GM21737 (cell line): ENCODE measurements around the gene TNFRSF18.

Experiments
- ATAC-seq: cut with Tn5 transposase; IDR thresholded peaks from one replicate; pipeline ENCODE4 v1.9.1; 2021; ENCODE audit warnings: mild to moderate bottlenecking, moderate library complexity; ENCODE audit not compliant: unreplicated experiment

Gene TNFRSF18

DNA sequence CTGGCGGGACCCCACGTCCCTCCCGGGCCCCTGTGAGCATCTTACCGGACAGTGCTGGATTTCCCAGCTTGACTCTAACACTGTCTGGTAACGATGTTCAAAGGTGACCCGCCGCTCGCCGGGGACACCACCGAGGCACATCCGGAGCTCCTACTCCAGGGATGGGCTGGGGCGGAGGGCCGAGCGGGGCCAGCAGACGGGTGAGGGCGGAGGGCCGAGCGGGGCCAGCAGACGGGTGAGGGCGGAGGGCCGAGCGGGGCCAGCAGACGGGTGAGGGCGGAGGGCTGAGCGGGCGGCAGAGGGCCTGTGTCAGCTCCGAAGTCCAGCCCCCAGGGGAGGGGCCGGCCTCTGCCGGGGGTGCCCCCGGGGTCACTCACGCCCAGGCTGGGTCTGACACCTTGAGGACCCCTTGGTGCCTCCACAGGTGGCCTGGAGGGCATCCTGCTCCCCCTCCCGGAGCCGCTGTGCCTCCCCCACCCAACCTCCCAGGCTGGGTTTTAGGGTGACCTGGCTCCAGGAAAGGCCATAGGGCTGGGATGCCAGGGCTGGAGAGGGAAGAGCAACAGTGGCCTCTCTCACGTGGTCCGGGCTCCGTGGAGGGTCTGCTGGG lies 38.4 kb downstream of the TNFRSF18 start:
- no peak for ATAC-seq

GRCh38 chr1:1167398-1167821 lies 39.0 kb downstream of the TNFRSF18 start:
- no peak for ATAC-seq

DNA sequence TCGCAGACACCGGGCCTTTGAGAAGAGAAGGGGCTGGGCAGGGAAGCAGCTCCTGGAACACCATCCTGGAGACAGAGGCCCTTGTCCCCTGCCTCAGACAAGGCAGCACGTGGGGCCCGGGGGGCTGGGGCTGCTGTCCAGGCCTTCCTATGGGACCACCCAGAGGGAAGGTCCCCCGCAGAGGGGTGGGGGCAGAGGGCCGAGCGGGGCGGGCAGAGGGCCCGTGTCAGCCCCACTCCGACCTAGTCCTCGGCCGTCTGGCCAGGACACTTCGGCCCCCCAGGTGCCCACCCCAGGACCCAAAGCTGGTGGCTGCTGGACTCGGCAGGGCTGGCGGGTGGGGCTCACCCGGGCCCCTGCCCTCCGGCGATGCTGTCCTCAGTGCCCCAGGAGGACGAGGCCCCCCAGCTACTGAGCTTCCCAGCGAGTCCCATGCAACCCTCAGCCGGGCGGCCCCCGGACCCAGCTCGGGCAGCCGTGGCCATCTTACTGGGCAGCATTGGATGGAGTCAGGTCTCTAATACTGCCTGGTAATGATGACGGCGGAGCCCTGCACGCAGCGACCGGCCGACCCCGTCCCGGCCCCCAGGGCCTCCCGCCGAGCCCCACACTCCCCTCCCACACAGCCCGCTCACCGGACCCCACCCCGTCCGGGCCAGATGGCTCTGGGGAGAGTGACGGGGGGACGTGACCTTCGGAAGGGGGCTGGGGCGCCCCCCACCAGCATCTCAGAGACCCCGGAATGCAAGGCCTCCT lies 39.6 kb downstream of the TNFRSF18 start:
- ATAC-seq = no peak

DNA sequence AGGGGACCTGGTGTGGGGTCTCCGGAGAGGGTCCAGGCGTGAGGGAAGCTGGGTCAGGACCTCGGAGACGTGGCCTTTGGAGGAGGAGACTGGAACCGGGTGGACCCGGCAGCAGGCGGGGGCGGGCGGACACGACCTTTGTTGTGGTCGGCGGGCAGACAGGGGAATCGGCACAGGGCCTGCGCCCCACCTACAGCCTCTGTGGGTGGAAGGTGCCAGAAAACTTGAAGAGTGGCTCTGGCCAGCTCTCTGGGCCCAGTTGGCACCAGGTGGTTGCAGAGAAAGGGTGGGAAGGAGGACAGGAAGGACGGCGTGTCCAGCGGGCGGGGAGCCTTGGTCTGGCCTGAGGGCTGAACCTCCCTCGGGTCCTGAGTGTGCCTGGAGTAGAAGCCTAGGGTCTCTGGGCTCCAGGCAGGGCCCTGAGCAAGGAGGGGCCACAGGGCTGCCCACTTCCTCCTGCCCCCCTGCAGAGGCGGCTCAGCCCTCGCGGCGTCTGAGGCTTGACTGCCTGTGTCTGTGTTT lies 40.4 kb downstream of the TNFRSF18 start:
- no peak for ATAC-seq

DNA sequence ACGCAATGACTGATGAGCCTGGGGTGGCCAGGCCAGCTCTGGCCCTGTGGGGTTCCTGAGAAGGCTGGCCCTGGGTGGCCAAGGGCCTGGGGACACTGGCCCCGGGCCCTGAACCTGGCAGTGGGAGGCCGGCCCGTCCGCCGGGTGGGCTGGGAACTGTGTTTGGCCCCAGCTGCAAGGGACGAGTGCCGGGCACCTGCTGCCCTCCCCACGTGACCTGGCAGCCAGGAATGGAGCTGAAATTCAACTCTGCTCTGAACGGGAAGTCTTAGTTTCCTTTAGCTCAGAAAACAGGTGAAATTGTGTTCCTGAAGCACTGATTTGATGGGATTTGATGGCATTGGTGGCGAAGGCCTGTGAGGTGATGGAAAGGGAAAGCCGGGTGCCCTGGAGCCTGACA lies 40.9 kb downstream of the TNFRSF18 start:
- ATAC-seq = no peak

DNA sequence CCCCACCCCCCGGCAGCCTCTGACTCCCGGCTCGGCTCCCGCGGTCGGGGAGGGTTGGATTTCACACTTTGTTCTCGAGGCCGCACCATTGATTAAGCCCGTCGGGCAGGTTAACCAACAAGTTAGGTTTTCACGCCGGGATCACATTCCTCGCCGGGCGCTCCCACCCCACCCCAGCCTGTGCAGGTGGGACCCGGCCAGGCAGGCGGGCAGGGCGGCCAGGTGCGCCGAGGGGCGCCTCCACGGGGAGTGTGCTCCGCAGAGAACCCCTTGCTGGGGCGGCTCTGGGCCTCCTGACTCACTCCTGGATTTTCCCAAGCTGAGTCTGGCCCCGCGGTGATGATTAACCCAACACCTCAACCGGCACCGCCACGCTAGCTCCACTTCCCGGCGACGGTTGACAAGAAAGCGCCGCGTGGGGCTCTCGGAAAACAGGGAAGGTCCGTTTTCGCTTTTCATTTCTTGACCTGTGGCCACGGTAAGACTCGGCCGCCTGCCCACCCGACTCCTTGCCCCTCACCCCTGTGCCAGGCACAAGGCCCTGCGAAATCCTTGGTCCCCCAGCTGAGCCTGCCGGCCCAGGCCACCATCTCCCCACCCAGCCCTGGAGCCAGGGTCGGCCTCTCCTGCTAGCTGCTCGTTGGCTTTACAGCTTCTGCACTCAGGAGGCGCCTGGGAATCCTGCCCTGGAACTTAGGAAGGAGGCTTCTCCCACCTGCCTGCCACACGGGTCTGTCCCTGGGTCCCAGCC lies 41.5 kb downstream of the TNFRSF18 start:
- ATAC-seq = no peak

DNA sequence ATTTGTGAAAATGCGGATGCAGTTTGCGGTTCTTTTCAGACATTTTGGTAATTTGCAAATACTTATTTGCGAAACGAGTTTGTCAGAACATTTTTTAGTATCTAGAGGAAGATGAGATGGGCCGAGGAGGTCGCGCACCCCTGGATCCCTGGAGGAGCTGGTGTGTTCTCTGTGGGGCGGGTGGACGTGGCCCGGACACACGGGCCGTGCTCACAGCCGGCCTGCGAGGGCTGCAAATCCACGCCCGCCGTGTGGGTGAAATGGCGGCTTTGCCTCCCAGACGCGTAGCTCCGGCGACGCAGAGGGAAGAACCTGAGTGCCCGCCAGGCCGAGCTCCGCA lies 42.1 kb downstream of the TNFRSF18 start:
- ATAC-seq = no peak

DNA sequence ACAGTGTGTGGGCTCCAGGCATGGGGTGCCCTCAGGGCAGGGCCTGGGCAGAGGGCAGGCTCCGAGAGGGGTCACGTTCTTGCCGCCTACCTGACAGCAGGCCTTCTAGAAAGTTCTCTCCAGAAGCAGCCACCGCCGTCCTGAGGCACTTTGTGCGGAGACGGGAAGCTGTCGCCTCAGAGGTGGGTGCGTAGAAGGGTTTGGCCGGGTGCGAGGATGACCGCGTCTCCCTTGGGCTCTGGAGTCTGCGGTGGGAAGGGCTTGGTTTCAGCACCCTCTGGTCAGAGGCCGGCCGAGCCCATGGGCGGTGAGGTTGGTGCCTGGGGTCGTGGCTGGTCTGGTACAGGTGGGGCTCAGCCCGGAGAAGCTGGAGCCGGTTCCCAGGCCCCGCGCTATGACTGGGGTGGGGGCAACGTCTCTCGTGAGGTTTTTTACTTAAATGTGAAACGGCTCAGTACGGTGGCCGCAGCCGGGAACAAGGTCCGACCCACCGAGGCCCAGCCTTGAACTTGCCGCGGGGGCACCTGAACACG lies 42.8 kb downstream of the TNFRSF18 start:
- ATAC-seq = no peak

- no peak for ATAC-seq
These were observed 43.5 kb downstream of the TNFRSF18 start for GRCh38 chr1:1162597-1163537.

- ATAC-seq = no peak
These were observed 44.7 kb downstream of the TNFRSF18 start for GRCh38 chr1:1161683-1162079.

GRCh38 chr1:1161078-1161682 lies 45.2 kb downstream of the TNFRSF18 start:
- ATAC-seq = no peak

DNA sequence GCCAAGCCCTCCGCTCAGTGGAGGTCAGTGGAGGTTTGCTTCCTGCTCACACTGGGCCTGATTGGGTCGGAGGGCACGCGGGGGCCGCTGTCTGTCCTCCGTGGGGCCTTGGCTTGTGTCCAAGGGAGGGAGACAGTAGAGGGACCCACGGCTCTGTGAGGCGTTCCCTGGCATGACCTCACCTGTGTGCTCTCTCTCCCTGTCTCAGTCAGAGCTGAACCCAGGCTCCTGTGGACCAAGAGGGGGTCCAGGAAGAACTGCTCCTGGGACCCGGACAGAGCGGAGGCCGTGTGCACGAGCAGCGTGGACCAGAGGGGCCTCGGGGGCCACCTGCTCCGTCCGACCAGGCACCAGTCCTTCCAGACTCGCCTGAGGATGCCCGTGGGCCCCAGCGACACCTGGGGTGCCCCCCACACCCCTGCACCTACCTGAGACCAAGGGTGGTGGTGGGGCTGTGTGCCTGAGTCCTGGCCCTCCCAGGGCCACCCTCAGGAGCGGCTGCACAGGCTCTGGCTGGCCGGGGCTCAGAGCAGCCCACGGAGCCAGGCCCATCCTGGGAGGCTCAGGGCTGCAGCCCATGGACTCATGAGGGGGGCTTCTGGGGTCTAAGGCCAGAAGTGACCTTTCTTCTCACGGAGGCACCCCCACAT lies 46.0 kb downstream of the TNFRSF18 start:
- ATAC-seq = no peak

GRCh38 chr1:1157914-1158710 lies 48.3 kb downstream of the TNFRSF18 start:
- ATAC-seq = no peak

DNA sequence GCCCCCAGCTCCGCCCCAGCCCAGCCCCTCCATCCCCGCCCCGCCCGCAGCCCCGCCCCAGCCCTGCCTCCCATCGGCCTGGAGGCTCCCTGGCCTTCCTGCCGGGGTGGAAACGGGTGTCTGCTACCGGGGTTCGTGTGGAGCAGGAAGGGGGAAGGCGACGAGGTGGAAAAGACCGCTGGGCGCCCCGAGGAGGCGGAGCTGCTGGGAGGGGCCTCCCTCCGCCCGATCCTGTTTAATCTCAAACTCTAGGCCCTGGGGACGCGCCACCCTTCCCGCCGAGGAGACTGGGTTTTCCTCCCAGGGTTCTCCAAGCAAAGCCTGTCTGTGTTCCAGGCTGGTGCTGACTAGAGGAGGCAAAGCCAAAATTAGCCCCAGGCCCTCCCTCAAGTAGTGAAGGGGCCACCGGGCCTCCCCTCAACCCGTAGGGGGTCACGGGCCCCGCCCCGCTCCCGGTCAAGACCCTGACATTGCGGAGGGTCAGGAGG lies 48.9 kb downstream of the TNFRSF18 start:
- ATAC-seq = no peak

DNA sequence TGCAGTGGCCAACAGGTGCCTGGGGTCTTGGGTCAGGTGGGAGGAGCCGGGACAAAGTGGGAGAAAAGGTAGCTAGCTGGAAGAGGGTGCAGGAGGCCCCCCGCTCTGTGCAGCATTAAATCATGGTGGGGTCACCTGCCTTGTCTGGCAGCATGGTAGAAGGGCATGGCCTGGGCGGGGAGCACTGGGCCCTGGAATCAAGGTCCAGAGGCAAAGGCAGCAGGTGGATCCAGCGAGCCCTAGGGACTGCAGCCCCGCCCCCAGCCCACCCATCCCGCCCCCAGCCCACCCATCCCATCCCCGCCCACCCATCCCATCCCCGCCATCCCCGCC lies 49.4 kb downstream of the TNFRSF18 start:
- ATAC-seq = no peak

- ATAC-seq = no peak
These were observed 50.0 kb downstream of the TNFRSF18 start for GRCh38 chr1:1156140-1157032.

DNA sequence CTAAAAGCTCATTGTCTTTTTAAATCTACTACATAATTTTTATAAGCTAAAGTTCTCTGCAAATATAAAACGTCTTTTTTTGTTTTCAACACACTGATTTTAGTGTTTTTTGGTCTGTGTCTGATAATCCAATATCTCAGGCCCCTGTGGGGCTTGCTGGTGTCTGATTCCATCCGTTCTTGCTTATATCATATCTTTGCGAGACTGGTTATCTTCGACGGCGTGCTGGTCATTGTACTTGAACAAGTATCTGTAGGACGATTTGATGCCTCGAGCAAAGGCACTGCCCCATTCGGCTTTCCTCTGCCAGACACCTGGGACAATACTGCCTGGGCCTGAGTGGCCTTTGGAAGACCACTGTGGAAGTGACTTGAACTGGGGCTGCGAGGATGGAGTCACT lies 51.1 kb downstream of the TNFRSF18 start:
- no peak for ATAC-seq

GRCh38 chr1:1153874-1154273 lies 52.5 kb downstream of the TNFRSF18 start:
- ATAC-seq = no peak
